ENCODE data around the gene PCSK7. TPM values are rescaled to one million over a fixed set of nuclear protein-coding genes. Genes with fewer than 3 reads are reported as not detected.

PCSK7 gene
- total and polyA plus RNA-seq, 2 of the 8 experiments (the other 6 are each of a cell fraction or from before 2014, with no cell fraction given): 23.4 to 38.5 TPM

DNA sequence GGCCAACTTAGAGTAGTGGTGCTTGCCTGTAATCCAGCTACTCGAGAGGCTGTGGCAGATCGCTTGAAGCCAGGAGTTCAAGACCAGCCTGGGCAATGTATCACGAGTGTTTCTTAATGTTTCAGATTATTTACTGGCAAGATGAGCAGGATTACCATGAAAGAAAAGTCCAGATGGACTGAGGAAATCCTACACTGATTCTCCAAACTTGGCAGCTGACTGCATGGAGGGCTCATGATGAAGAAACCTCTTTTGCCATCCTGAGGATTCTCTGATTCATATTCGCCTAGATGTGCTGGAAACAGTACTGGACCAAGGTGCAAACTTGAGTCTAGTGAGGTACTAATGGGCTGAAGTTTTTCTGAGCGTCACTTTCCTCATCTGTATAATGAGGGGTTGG, 56.1 kb downstream of the PCSK7 start:
- Histone ChIP-seq H3K18ac (ENCODE audit: extremely low read depth, low read length) (no peak overlapping the region), H3K23ac (ENCODE audit: insufficient read length) (no peak overlapping the region), H2BK12ac (ENCODE audit: low read depth, low read length) (no peak overlapping the region), H2BK15ac (ENCODE audit: low read length) (no peak overlapping the region), H3K27ac (ENCODE audit: low read depth, low read length) (no peak overlapping the region), H3K4me2 (ENCODE audit: insufficient read depth in 1 of 2, low read depth in 2 of 2, low read length in 2 of 2) (no peak overlapping the region), H3K9me3 (ENCODE audit: insufficient read depth in 2 of 2, low read depth in 1 of 2, low read length in 1 of 2) (no peaks in the 10 kb centered on the region), H3K79me2 (ENCODE audit: control insufficient read depth in 1 of 2, insufficient read depth in 2 of 2, low read length in 2 of 2) (no peaks in the 10 kb centered on the region), H3K23me2 (ENCODE audit: low read depth, low read length) (peaks cover 11% of the 10 kb centered on the region), H2AK5ac (ENCODE audit: low read depth, low read length) (no peak overlapping the region), H2BK5ac (ENCODE audit: low read depth, low read length) (no peak overlapping the region), H4K5ac (ENCODE audit: insufficient read length, low read depth, low read length) (no peak overlapping the region), H3K14ac (ENCODE audit: insufficient read length) (no peak overlapping the region), H3K27me3 (replicated peaks in 1 of 4; ENCODE audit: control insufficient read depth in 3 of 4, extremely low read depth in 1 of 4, insufficient read depth in 3 of 4, low read length in 3 of 4) (no peaks in the 10 kb centered on the region), H3K36me3 (ENCODE audit: control insufficient read depth in 2 of 4, insufficient read depth in 4 of 4, low read length in 3 of 4) (peaks cover 2 to 11% (median 6%) of the 10 kb centered on the region in 4 experiments; a peak in 3 of 8 replicates), H4K8ac (ENCODE audit: extremely low read depth, insufficient read depth, low read length) (no peak overlapping the region), H3K79me1 (ENCODE audit: low read depth, low read length) (no peaks in the 10 kb centered on the region; the same call in 1 of the 2 replicates), H2BK20ac (ENCODE audit: low read length) (no peak overlapping the region), H3K56ac (replicated peaks; ENCODE audit: insufficient read length, low read depth, low read length) (no peak overlapping the region), H3K4me3 (ENCODE audit: extremely low read depth in 1 of 4, insufficient read depth in 2 of 4, low read depth in 3 of 4, low read length in 4 of 4) (no peak overlapping the region), H4K20me1 (replicated peaks in 1 of 2; ENCODE audit: control insufficient read depth in 1 of 2, insufficient read depth in 2 of 2, low read length in 2 of 2) (peaks cover 0 to 3% of the 10 kb centered on the region in 2 experiments), H3K4ac (replicated peaks; ENCODE audit: insufficient read length, low read depth, low read length) (no peak overlapping the region), H3K9ac (replicated peaks in 1 of 4; ENCODE audit: extremely low read depth in 1 of 4, low read depth in 3 of 4, low read length in 3 of 4) (no peak overlapping the region; a peak in 1 of 7 replicates), H3K4me1 (replicated peaks in 1 of 4; ENCODE audit: control insufficient read depth in 3 of 4, insufficient read depth in 4 of 4, low read length in 3 of 4) (peaks cover 3 to 13% (median 9%) of the 10 kb centered on the region in 4 experiments; a peak in 6 of 7 replicates), H2BK120ac (replicated peaks; ENCODE audit: low read depth, low read length) (no peak overlapping the region), H2AFZ (ENCODE audit: low read length) (no peak overlapping the region), H4K91ac (replicated peaks; ENCODE audit: insufficient read length, low read length) (no peak overlapping the region)
- POLR2A ChIA-PET (ENCODE audit: partially characterized antibody): interaction anchor here (0.5 to 4.6 kb wide), 8 partner anchors 9 to 51 kb away, joined by 3 to 18 read pairs (median 4); no protein-coding TSS in a partner anchor
- DNase-seq (ENCODE audit: low read depth in 1 of 2, low spot score in 2 of 2): no peak
- CTCF ChIA-PET (ENCODE audit: partially characterized antibody): interaction anchor here (2.0 to 14.0 kb wide), 3 partner anchors 11 to 49 kb away, joined by 5 to 359 read pairs (median 249); partner anchors contain the start of genes PCSK7, RNF214 and TAGLN
- FAIRE-seq: no peak
- WGBS, 2 experiments (ENCODE audit: extremely low coverage in 1 of 2, insufficient coverage in 1 of 2, insufficient read length in 1 of 2, insufficient replicate concordance in 2 of 2, low coverage in 1 of 2, low lambda C conversion rate in 2 of 2, missing lambda C conversion rate in 1 of 2): 91% methylated on average over 5 of the region's 5 CpGs; no CpG with 5 or more reads in 1 of the 2 experiments

Data from H1 (cell line).